GM19240 (cell line): Measurements from ENCODE around the gene GRB2.
A peak's percentile ranks its signal among the peaks of the same experiment; 100 is the strongest.
"Not testable (repeated sequence)": the region's sequence is repeated elsewhere in the genome, so short reads cannot be mapped to it uniquely, and the experiment has no call there.

ENCODE experiments used
- DNase-seq: peaks from one replicate; pipeline ENCODE4 v3.0.0; 2011; ENCODE audit warnings: low spot score; ENCODE audit not compliant: insufficient read length

The GRB2 gene

GRCh38 chr17:75288359-75288758 lies 117.1 kb downstream of the GRB2 start:
- no peak for DNase-seq

DNA sequence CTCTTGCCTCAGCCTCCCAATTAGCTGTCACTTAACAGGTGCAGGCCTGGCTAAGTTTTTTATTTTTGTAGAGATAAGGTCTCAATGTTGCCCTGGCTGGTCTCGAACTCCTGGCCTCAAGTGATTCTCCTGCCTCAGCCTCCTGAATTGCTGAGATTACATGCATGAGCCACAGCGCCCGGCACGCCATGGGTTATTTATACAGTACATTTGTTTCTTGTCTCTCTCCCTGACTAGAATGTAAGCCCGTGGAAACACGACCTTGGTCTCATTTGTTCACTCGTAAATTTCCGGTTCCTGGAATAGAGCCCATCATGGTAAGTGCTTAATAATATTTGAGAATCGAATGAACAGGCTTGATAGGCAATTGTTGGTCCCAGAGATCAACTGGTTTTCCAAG lies 118.3 kb downstream of the GRB2 start:
- no peak for DNase-seq

GRCh38 chr17:75285123-75285522 lies 120.4 kb downstream of the GRB2 start:
- DNase-seq: no peak

DNA sequence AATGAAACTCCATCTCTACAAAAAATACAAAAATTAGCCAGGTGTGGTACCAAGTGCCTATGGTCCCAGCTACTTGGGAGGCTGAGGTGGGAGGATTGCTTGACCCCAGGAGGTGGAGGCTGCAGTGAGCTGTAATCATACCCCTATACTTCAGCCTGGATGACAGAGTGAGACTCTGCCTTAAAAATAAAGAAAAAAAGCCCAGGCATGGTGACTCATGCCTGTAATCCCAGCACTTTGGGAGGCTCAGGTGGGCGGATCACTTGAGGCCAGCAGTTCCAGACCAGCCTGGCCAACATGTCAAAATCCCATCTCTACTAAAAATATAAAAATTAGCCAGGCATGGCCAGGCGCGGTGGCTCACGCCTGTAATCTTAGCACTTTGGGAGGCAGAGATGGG lies 125.3 kb downstream of the GRB2 start:
- DNase-seq: not testable (repeated sequence)

DNA sequence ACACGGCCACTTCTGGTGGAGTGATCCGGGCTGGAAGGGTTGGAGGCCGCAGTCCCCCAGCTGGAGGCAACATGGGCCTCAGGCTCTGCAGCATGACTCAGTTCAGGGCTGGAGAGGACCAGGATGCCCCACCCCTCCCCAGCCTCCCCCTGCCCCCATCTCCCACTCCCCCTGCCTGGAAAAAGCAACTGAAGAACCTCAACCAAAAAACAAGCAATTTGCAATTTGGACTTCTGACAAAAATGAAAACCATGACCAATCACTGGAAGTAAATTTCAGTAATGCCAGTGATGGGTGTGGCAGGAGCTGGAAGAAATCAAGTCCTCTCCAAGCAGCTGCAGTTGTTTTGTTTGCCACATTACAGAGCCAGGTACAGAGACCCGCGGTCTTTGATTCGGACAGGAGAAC lies 127.8 kb downstream of the GRB2 start:
- DNase-seq: no peak

GRCh38 chr17:75273977-75274708 lies 131.3 kb downstream of the GRB2 start:
- DNase-seq: no peak

DNA sequence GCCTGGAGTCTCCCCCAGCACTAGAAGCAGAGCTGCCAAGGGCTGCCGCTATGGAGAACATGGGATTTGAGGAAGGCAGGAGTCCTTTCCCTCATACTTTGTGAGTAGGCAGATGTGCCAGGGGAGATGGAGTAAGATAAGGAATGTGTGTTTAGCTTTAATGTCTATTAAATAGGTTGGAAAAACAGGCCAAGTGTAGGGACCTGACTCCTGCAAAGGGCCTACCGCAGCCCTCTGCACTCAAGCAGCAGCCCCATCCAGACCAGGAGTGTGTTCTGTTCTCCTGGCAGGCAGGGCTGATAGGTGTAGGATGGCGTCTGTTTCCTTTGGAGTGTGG lies 132.7 kb downstream of the GRB2 start:
- DNase-seq: no peak

DNA sequence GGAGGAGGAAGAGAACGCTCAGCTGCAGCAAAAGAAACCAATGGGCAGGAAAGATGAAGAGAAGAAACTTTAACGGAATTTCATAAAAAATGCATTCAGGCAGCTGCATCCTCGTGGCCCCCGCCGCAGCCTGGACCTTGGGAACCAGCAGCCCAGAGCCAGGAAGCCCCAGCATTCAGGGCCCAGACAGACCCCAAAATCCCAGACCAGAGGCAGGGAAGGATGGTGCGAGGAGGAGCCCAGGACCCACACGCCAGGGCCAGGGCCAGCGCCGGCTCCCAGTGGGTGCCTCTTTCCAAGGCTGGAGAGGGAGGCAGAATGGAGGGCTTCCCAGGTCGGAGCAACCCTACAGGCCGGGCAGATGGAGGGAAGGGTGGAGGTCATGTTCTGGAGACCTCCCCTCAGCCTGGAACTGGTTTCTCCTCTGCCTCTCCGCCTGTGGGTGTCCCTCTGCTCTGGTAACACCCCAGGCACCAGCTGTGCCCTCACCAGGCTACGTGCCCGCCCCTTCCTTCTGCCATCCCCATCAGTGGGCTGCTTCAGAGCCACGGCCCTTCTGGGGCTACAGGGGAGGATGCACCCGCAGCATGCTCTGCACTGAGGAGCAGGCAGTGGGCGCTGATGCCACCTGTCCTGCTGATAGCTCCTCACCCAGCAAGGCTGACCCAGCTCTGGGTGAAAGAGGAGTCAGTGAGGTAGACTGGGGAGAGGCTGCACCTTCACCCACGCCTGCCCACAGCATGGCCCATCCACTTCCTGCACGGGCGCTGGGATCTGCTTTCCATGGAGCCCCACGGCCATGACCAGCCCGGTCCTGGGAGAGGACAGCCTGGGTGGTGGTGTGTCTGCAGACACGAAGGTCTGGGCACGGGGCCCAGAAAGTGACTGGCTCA lies 133.3 kb downstream of the GRB2 start:
- DNase-seq: no peak

GRCh38 chr17:75271233-75271954 lies 134.1 kb downstream of the GRB2 start:
- DNase-seq: peak; percentile 86

GRCh38 chr17:75270966-75271232 lies 134.6 kb downstream of the GRB2 start, which contains the start of gene MIF4GD:
TSS of gene MIF4GD (minus strand) at chr17:75271231. CDS start at chr17:75270195, 1,036 bp downstream.
- DNase-seq: no peak

DNA sequence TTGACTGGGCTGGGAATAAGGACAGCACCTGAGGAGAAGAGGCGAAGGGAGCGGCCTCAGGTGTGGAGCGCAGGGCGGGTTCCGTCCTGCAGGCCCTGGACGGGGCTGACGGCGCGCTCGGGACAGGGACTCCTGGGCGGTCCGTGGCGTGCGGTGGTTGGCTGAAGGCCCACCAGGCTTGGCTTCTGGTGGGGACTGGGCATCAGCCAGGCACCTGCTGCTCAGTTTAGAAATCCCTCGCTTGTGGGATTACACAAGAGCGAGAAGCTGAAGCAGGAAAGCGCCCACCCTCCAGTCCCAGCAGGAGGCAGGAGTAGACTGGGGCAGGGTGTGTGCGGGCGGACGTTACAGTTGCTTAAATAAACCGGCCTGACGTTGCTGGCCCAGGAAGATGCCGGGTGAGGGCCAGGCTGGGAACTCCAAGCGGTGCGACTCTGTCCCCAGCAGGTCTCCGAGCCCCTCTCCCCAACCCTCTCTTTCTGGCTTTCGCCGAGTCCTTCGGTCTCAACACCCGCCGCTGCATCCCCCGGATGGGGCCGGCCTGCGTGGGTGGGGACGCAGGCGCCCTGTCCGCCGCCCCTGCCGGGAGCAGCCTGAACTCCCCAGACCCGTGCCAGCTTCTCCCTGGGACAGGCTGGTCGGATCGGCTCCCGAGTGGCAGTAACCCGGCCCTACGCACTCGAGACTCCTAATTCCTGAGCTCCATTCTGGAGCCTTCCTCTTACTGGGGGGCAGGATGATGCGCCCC lies 135.1 kb downstream of the GRB2 start:
- peak; percentile 35 for DNase-seq

GRCh38 chr17:75269844-75270217 lies 135.6 kb downstream of the GRB2 start:
- DNase-seq: no peak
